Measurements from ENCODE around the gene MYO7A. TPM values are rescaled to one million over a fixed set of nuclear protein-coding genes. Genes with fewer than 3 reads are reported as not detected.

The MYO7A gene
- total and polyA plus RNA-seq, 9 donors, result 3.1 to 18.7 (median 6.5) TPM

- Histone ChIP-seq H3K4me3 (no peak overlapping the region), H3K4me1 (ENCODE audit: insufficient read depth) (no peaks in the 10 kb centered on the region), H3K27me3 (no peaks in the 10 kb centered on the region), H3K27ac (no peak overlapping the region), H3K36me3 (no peaks in the 10 kb centered on the region), H3K9me3 (no peaks in the 10 kb centered on the region)
- no peak for TF ChIP-seq POLR2A (IDR thresholded peaks at IDR 0.05)
- TF ChIP-seq CTCF (IDR thresholded peaks at IDR 0.05), result peak; percentile 72 to 89 (median 80)
- intact Hi-C loops (cut with DNase I), result loop anchor here (1.0 to 10.0 kb wide), 6 partner anchors 57 to 367 kb away; partner anchors contain the start of gene MYO7A (in 1 of the 4)
- WGBS, 3 donors, result 58 to 60% (median 59%) methylated on average over 7 of the region's 7 CpGs
- DNase-seq, result peak; percentile 82 to 92 (median 89)
These were observed 60.0 kb downstream of the MYO7A start for GRCh38 chr11:77187776-77188632.

- no peaks in the 10 kb centered on the region for H3K4me1 ChIP-seq (ENCODE audit: insufficient read depth)
- no peaks in the 10 kb centered on the region for H3K9me3 ChIP-seq
- TF ChIP-seq EP300 (IDR thresholded peaks at IDR 0.05), result no peak
- no peak for TF ChIP-seq POLR2A (IDR thresholded peaks at IDR 0.05)
- TF ChIP-seq CTCF (IDR thresholded peaks at IDR 0.05), result no peak
- no peaks in the 10 kb centered on the region for H3K36me3 ChIP-seq
- H3K27ac ChIP-seq, result no peak overlapping the region
- 67 to 80% (median 75%) methylated on average over 16 to 18 of the region's 18 CpGs for WGBS, 3 donors
- no peak for DNase-seq
- no peak overlapping the region for H3K4me3 ChIP-seq
- no peaks in the 10 kb centered on the region for H3K27me3 ChIP-seq
- intact Hi-C loops (cut with DNase I), result loop anchor here in 3 of 4 donors (1.0 to 10.0 kb wide), 5 partner anchors 62 to 366 kb away; partner anchors contain the start of gene MYO7A (in 1 of the 3)
These were observed 60.8 kb downstream of the MYO7A start for GRCh38 chr11:77188633-77189491.

GRCh38 chr11:77189588-77190210, 61.7 kb downstream of the MYO7A start:
- H3K27me3 ChIP-seq, result no peaks in the 10 kb centered on the region
- no peaks in the 10 kb centered on the region for H3K36me3 ChIP-seq
- H3K4me1 ChIP-seq (ENCODE audit: insufficient read depth), result no peaks in the 10 kb centered on the region
- H3K27ac ChIP-seq, result no peak overlapping the region
- DNase-seq, result no peak
- H3K4me3 ChIP-seq, result no peak overlapping the region
- intact Hi-C loops (cut with DNase I), result loop anchor here in 3 of 4 donors (2.0 to 10.0 kb wide), 8 partner anchors 62 to 428 kb away; partner anchors contain the start of gene MYO7A (in 1 of the 3)
- WGBS, 3 donors, result 91 to 92% (median 92%) methylated on average over 28 of the region's 28 CpGs
- TF ChIP-seq EP300 (IDR thresholded peaks at IDR 0.05) (no peak), CTCF (IDR thresholded peaks at IDR 0.05) (no peak), POLR2A (IDR thresholded peaks at IDR 0.05) (no peak)
- H3K9me3 ChIP-seq, result no peaks in the 10 kb centered on the region

Data from ovary (tissue), 9 donors.